Measurements from ENCODE around the gene ACSL6.

Gene ACSL6

DNA sequence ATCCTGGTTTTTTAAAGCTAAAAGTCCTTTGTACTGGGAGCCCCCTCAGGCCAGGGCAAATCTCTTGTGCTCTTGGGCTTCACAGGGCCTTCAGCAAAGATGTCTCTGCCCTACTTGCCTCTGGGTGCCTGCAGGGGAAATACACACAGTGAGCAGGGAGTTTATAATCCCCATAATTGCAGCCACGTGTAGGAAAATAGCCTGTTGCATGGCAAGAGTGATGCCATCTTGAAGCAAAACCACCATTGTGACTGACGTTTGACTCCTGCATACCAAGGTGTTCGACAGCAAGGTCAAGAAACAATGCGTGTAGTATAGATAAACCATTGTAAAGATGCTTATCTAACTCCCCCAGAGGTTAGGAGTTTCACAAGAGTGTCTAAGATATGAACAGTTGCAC is 37.6 kb upstream of the ACSL6 start:
- no peak for DNase-seq (ENCODE audit: low read depth in 3 of 3)

DNA sequence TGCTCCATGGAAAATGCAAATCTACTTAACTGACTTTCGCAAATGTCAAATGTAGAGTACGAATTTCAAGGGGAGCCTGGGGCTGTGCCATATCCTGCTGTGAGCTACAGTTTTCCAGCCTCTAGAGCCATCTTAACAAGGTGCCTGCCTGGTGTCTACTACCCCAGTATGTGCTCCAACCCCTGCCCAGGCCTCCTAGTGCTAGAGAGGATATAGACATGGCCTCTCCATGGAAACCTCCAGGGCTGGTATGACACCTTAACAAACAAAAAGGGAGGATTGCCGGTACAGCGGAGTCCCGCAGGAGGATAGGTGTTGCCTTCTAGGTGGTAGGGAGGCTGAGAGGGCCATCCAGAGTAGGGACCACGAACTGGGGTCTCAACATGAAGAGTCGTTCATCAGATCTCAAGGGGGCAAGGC is 35.4 kb upstream of the ACSL6 start:
- no peak for DNase-seq (ENCODE audit: low read depth in 3 of 3)

DNA sequence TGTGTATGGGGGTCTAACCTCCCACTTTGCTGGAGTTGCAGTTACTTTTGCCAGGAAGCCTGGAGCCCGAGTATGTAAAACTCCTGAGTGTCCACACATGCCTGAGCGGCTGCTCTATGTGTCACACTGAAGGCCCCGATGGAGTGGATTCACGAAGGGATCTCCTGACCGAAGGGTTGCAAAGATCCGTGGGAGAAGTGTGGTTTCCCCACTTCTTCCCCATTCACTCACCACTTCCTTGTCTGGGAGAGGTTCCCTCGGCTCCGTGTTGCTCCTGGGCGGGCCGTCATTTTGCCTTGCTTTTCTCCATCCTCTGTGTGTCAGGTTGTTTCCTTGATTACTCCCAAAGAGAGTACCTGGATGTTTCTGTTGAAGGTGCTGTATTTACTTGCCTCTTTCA is 32.7 kb upstream of the ACSL6 start:
- DNase-seq (ENCODE audit: low read depth in 3 of 3), result no peak

DNA sequence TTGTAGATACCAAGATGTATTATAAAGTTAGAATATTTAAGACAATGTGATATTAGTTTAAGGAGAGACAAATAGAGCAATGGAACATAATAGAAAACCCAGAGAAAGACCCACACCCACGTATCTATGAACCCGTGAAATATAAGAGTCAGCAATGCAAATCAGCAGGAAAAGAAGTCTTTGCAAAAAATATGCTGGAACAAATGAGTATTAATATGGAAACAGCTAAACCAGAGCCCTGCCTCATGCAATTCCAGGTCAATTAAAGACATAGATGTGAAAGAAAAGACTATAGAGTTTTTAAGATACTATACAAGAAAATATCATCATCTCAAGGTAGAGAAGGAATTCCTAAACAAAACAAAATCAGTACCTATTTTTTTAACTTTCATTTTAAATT is 25.9 kb upstream of the ACSL6 start:
- no peak for DNase-seq (ENCODE audit: low read depth in 3 of 3)

DNA sequence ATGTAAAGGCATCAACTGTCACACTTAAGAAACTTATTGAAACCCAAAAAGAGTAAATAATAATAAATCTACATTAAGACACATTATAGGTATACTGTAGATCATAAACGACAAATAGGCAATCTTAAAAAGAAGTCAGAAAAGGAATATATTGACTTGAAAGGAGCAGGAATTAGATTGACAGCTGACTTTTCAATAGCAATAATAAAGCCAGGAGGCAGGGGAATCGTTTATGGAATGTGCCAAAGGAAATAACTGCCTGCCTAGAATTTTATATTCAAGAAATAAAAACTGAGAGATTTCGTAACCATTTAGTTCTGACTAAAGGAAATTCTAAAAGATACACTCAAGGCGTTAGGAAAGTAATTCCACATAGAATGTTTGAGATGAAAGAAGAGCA is 21.7 kb upstream of the ACSL6 start:
- no peak for DNase-seq (ENCODE audit: low read depth in 3 of 3)

DNA sequence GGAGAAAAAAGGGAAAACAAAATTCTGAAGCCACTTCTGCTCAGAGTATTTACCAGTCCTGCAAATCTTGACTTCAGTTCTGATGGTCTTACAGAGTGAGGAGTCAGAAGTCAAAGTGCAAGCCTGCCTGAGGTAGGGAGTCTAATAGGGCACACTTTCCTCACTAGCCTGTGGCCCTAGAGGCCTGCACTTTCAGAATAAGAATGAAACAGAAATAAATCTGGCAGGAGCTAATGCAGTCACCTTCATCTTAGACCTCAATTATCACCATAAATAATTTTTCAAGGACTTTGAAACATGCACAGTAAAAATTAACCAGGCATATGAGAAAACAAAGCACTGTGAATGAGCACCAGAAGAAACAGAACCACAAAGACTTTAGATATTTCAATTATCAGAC is 20.7 kb upstream of the ACSL6 start:
- DNase-seq (ENCODE audit: low read depth in 3 of 3), result no peak

DNA sequence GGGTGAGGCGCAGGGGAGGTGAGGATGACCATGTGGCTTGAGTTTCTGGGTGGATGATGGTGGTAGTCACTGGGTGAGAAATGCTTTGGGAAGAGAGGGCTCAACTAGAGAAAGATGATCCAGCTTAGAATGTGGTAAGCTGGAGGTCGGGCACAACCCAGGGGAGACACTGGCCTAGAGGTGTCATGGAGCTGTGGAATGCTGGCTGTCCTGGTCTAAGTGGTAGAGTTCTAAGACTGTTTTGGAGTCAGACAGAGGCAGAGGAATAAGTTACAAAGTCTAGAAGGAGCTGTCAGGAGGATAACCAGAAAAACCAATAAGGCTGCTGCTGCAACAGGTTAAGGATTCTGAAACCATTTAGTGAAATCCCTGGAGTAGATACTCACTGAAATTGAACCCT is 19.2 kb upstream of the ACSL6 start:
- DNase-seq (ENCODE audit: low read depth in 3 of 3), result no peak

DNA sequence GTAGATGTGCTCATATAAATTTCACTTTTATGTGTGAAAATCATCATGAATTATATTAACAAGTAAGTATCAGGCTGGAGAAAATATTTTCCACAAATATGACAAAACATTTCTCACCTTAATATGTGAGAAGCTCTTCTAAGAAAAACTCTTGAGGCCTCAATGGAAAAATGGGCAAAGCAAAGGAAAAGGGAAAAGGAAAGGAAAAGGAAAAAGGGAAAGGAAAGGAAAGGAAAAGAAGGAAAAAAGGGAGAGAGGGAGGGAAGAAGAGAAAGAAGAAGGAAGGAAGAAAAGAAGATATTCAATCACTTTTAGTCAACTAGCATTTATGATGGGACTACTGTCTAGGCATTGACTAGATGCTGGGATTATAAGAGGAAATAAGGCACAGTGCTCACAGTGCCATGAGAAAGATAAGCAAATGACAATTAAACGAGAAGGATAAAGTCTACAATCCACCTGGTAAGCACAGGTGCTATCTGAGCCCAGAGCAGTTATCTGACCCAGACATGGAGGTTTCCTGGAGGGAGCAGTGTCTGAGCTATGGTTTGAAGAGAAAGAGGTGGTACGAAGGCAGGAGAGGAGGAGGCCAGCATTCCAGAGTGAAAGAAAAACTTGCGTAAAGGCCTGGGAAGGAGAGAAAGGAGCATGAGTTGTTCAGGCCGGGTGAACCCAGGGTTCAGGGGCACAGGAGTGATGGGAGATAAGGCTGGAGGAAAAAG is 18.3 kb upstream of the ACSL6 start:
- DNase-seq (ENCODE audit: low read depth in 3 of 3), result no peak

DNA sequence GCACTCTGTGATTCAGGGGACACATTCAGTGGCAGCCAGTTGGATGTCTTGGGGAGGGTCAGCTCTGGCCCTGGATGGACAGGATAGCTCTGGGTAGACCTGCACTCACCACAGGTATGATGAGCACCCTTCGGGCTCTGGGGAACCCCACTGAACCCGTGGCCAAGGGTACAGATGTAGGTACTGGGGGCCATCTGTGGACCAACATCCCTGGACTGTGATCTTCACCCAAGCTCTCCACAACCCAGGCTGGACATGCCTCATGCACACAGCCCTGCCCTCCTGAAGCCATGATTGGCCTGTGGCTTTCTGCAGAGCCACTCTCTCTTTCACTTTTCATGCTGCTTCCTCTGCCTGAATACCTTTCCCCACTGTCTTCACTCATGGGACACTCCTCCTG is 15.6 kb upstream of the ACSL6 start:
- DNase-seq (ENCODE audit: low read depth in 3 of 3), result no peak

DNA sequence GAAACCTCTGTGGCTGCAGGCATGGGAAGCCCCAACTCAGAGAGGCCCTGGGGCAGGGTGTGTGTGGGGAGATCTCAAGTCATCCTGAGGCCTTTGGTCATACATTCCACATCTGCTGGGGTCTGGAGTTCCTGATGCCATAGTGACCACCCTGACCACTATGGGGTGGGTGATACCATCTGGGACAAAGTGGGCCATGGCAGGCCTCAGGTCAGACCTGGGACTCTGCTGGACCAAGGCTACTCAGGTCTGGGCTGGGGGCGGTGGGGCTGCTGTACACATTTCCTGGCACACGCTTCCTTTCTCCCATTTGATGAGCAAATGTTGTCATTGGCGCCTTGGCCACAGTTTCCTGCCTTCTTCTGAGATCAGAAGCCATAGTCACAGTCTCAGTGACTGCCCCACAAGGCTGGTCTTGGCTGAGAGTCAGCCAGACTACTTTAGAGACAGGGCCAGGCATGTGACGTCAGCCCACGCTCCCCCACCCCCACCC is 15.1 kb upstream of the ACSL6 start:
- DNase-seq (ENCODE audit: low read depth in 3 of 3), result no peak

DNA sequence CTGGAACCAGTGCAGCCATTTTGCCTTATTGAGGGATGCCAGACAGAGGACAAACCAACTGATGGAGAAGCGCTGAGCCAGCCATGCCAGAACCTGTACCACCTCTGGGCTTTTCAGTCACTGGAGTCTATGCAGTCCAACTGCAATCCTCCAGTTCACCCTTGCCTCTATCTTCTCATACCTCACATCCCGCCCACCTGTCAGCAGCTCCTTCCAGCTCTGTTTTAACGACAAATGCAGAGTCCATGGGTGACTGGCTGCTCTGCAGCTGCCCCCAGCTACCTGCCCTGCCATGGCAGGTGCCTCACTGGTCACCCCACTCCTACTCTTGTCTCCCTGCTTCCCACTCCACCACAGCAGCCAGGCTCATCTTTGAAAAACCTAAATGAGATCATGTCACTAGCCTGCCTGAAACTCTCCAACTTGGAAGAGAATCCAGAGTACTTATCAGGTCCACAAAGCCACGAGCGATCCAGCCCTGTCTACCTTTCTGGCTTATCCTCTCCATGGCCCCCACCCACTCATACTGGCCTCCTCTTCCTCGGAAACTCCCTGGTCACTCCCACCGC is 14.0 kb upstream of the ACSL6 start:
- no peak for DNase-seq (ENCODE audit: low read depth in 3 of 3)

DNA sequence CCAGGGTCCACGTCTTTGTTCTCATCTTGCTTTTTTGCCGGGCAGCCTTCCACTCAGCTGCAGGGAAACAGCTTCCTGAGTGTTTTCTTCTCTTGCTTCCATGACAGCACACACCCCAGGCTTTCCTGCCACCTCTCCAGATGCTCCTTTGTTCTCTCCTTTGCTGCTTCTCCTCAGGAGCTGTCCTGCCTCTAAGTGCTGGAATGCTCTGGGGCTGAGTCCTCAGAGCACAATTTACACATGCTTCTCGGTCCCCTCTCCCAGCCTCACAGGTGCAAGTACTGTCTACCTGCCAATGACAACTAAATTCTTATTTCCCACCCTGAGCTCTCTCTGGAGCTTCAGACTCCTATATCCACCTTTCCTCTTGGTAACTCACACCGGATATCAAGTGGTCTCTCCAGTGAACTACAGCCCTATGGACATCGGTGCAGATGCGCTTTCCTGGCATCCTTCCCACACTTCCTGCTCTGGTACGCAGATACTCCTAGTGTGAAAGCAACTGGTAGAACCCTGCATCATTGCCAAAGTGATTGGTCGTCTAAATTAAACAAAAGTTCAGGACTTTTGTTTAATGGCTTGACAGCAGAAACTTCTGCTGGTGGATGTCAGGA is 13.4 kb upstream of the ACSL6 start:
- no peak for DNase-seq (ENCODE audit: low read depth in 3 of 3)

DNA sequence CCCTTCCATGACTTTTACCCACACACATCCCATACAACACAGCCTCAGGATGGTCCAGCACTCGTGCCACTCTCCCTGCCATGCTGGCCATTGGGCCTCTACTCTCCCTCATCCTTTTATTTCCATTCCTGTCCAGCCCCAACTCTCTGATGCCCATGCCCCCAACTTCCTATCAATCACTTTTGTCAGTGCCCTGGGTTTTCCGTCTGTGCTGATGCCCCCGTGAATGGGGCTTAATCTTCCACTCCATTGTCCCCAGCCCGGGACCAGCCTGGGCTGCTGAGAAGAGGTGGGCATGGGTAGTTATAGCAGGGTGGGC is 12.6 kb upstream of the ACSL6 start:
- no peak for DNase-seq (ENCODE audit: low read depth in 3 of 3)

DNA sequence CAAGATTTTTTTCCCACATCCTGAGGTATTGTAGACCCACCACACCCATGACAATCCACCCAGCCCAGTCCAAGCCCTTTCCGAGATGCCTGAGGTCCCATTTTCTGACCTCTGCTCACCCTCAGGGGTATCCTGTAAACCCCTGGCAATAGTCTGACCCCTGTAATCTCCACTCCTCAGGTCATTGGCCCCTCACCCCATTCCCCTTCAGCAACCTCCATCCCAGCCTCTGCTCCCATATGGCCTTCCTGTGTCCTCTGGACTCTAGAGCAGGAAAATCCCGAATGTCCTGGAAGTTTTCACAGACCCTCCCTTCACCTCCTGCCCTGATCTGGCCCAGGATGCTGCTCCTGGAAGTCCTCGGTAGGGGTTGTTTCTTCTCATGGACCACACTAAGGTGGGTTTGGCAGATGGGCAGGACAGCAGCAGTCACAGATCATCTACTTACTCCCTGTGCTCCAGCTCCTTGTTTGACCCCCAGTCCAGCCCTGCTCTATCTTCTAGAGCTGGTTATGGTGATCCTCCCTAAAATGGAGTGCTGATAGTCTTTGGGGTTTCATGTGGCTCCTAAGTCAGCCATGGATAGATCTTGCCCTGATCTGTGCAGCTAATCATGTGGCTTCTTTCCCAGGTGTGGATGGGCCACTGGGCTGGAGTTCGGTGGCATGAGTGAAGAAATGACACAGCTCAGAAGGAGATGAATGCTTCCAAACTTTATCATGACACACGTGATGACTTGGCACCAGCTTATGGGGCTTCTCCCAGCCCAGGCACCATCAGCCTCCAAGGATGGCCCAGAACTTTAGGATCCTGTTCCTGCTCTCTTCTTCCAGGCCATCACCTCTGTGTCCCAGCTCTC is 12.0 kb upstream of the ACSL6 start:
- no peak for DNase-seq (ENCODE audit: low read depth in 3 of 3)

DNA sequence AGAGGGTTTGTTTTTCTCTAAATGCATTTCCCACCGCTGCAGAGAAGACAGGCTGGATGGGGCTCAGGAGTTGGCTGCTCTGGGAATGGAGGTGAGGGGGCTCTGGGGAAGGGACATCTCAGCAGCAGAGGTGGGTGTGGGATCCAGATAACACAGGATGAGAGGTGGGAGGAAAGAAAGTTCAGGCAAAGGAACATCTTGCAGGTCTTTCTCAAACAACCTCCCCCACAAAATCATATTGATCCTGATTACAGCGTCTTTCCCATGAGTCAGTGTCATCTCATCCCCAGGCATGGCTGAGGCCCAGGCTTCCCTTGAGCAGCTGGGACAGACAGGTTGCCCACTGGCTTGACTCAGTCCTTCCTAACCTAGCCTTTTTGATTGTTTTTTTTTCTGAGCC is 11.3 kb upstream of the ACSL6 start:
- no peak for DNase-seq (ENCODE audit: low read depth in 3 of 3)

DNA sequence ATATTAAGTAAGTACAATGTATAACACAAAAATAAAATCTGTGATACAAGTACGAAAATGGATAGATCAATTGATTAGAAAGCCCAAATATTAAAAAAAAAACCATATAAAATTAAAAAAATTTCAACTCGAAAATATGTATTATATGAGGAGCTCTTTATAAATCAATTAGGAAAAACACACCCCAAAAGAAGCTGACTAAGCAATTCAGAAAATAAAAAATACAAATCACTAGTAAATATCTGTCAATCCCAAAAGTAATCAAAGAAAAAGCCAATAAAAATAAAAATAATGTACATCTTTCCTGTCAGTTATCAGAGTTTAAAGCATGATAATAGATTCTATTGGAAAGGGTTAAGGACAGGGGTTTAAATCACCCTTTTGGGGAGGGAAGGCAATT is 10.2 kb upstream of the ACSL6 start:
- no peak for DNase-seq (ENCODE audit: low read depth in 3 of 3)

DNA sequence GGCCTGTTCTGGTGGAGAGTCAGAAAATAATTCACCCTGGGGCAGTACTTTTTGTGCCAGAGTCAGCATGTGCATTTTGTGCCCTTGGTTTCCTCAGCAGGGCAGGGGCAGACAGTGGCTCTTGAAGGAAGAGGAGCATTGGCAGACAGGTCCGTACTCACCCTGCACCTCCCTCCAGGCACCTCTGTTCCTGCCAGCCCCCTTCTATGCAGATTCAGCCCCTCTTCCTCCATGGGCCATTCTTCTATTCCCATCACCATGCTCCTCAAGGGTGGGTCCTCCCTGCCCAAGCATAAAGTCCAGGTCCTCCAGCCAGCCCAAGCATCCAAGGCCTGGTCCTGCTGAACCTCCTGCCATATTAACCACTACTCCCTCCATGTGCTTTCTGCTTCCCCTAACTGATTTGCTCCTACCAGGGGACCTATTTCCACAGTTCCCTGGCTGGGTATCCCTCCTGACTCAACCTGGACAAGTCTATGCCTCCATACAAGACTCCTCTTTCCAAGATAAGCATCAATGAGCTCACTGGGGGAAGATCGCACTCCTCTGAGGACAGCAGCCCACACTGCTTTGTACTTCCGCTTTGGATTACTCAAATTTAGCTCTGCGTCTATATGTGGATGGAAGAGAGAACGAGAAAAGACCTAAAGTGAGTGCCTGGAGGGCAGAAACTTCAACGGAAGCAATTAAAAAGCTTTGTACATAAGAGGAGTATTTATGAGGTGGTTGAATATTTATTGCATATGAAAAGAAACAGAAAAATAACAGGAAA is 9.3 kb upstream of the ACSL6 start:
- DNase-seq (ENCODE audit: low read depth in 3 of 3), result no peak

DNA sequence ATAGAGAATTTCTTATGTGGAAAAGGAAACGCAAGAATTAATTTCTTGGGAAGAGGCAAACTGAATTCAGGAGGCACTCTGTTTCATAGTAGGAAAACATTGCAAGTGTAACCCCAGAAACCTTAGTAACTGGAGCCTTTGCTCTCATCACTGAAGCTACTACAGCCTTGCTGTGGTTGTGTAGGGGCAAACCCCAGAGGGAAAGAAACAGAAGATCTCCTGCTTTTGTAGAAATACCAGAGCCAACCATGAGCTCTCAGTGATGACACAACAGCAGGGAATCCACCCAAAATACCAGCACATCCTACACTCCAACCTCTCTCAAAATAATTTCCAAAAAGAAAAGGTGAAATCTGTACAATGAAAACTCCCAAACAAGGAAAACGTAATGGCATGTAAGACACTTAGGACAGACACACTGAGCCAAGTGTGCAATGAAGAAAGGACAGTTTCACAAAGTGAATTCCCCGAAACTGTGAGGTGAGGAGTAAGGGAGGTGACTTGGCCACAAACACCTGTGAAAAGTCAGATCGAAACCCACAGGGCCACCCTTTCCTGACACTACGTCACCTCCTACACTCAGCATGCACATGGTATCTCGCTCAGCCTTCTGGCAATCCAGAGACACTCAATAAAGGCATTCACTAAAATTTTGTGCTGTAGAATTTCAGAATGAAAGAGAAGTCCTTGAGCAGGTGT is 8.5 kb upstream of the ACSL6 start:
- peak in 2 of 3 experiments; percentile 44 to 49 for DNase-seq (ENCODE audit: low read depth in 3 of 3)

DNA sequence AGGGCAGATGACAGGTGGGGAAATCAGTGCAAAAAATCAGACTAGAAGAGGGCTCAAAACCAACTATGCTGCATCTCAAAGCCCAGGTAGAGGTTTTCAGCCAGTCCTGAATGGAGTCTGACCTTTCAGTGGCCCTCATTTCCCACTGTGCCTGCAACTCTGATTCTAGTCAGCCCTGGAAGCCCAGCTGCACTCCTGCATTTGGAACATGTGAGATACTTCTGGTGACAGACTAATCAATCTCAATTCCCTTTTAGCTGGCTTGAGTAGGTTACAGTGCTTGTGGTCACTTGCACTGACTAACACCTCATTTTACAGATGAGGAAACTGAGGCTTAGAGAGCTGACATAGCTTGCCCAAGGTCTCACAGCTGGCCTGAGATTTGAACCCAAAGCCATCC is 7.9 kb upstream of the ACSL6 start:
- no peak for DNase-seq (ENCODE audit: low read depth in 3 of 3)

DNA sequence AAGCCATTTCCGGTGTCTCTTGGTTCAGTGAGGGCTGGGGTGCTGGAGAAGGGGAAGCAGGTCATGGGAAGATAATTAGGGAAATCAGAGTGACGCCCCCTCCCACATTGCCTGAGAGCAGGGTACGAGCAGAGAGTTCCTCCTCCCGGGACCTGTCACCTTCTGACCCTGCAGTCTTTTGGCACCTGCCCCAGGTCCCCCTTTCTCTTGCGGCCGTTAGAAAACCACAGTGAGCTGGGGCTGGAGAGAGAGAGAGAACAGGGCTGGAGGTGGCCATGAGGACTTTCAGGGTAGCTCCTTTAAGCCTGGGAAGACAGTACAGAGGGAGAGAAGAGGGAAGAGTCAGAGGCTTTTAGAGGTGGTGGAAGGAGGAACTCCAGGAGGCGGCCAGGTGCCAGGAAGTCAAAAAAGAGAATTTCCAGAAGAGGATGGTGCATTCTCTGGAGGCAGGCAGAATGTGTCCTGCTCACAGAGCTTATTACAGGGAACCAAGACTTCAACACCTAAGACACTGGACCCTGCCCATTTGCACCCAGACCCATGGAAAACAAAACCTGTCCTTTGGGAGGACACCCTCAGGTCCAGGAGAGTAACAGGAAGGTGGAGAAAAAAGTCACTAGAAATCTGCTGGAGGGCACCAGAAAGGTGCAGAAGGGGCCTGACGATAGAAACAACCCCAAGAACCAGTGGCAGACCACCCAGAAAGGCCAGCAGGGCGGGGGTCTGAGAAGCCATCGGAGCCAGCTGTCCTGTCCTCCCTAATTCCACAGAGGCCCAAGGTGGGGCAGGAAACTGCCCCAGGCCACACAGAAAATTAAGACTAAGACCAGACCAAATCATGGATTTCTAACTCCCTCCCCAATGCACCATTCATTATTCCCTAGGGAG is 6.5 kb upstream of the ACSL6 start:
- no peak for DNase-seq (ENCODE audit: low read depth in 3 of 3)

Measured in stimulated activated CD4-positive, alpha-beta T cell treated with anti-CD3 and anti-CD28 coated beads, TNF-alpha, amount 100 ng/mL, for 4 hours (primary cell).